Astrocyte of the cerebellum (primary cell): ENCODE data around the gene PSAT1.

Experiments used
- DNase-seq: peaks from one replicate; pipeline ENCODE4 v3.0.0-alpha.2; 2011; ENCODE audit warnings: low read depth
- H3K4me3 ChIP-seq: 2 replicates; pipeline ENCODE4 v1.5.1; 2011; ENCODE audit warnings: mild to moderate bottlenecking, low read depth, low read length, moderate library complexity
- in situ Hi-C: cut with HindIII; loops from 2 replicates; pipeline ENCODE4 v1.10.0; 2017; ENCODE audit warnings: low sequenced_read_pairs
- TF ChIP-seq, protein P1 (sequence below): IDR thresholded peaks from 2 replicates; pipeline ENCODE4 v1.5.1; 2012; ENCODE audit warnings: low read length, low read depth, moderate library complexity, mild to moderate bottlenecking; ENCODE audit errors: missing control alignments

The PSAT1 gene

GRCh38 chr9:78356634-78357033 lies 59.7 kb downstream of the PSAT1 start:
- in situ Hi-C loops, result no loop called here
- no peak for DNase-seq
- TF ChIP-seq, protein P1, sequence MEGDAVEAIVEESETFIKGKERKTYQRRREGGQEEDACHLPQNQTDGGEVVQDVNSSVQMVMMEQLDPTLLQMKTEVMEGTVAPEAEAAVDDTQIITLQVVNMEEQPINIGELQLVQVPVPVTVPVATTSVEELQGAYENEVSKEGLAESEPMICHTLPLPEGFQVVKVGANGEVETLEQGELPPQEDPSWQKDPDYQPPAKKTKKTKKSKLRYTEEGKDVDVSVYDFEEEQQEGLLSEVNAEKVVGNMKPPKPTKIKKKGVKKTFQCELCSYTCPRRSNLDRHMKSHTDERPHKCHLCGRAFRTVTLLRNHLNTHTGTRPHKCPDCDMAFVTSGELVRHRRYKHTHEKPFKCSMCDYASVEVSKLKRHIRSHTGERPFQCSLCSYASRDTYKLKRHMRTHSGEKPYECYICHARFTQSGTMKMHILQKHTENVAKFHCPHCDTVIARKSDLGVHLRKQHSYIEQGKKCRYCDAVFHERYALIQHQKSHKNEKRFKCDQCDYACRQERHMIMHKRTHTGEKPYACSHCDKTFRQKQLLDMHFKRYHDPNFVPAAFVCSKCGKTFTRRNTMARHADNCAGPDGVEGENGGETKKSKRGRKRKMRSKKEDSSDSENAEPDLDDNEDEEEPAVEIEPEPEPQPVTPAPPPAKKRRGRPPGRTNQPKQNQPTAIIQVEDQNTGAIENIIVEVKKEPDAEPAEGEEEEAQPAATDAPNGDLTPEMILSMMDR, result no peak
- no peak overlapping the region for H3K4me3 ChIP-seq

GRCh38 chr9:78357165-78357873 lies 60.4 kb downstream of the PSAT1 start:
- TF ChIP-seq, protein P1, result no peak
- DNase-seq, result no peak
- in situ Hi-C loops, result no loop called here
- no peak overlapping the region for H3K4me3 ChIP-seq

- DNase-seq, result no peak
- TF ChIP-seq, protein P1, result no peak
- no peak overlapping the region for H3K4me3 ChIP-seq
- in situ Hi-C loops, result no loop called here
Measured at GRCh38 chr9:78358329-78359051, 61.6 kb downstream of the PSAT1 start.

DNA sequence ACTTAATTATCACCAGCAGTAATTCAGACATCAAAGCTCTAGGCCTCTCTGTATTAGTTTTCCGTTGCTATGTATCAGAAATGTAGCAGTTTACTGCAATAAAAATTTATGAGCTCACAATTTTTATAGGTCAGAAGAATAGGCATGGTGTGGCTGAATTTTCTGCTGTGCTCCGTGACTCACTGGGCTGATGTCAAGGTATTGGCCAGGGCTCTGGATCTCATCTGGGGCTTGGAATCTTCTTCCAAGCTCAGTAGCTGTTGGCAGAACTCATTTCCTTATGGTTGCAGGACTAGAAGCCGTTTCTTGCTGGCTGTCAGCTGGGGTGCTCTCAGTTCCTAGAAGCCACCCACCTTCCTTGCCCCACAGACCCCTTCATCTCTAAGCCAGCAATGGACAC lies 66.3 kb downstream of the PSAT1 start:
- TF ChIP-seq, protein P1, result no peak

GRCh38 chr9:78365748-78366697 lies 69.1 kb downstream of the PSAT1 start:
- TF ChIP-seq, protein P1, result peak; percentile 64
- in situ Hi-C loops, result no loop called here

More for the DNA sequence above, 66.3 kb downstream of the PSAT1 start:
- peak; percentile 28 for DNase-seq
- in situ Hi-C loops, result no loop called here
- no peak overlapping the region for H3K4me3 ChIP-seq

DNA sequence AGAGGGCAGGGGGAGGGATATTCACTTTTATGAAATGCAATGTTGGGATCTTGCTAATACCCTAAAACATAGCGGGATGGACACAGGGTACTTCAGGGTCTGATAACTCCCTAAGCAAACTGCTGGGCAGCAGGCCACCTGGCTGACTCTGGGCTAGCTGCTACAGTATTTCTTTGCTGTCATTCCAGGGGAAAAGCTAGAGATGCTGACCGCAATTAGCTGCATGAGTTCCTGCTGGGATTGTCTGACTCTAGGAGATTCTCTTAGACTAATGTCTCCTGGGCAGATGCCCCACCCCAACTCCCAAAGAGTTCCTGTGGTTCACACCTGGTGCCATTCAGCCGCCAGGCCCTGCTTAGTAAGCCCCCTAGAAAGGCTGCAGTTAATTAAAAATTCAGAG lies 69.9 kb downstream of the PSAT1 start:
- DNase-seq, result peak; percentile 54
- in situ Hi-C loops, result no loop called here

More at GRCh38 chr9:78365748-78366697, 69.1 kb downstream of the PSAT1 start:
- DNase-seq, result peak; percentile 9
- H3K4me3 ChIP-seq, result no peak overlapping the region

More for the DNA sequence above, 69.9 kb downstream of the PSAT1 start:
- no peak overlapping the region for H3K4me3 ChIP-seq
- TF ChIP-seq, protein P1, result no peak
